Heart left ventricle (tissue), 13 donors: ENCODE data around the gene GAK.

Experiments
- POLR2A ChIP-seq, 2 donors: fragments of 450-650 bp; IDR thresholded peaks; one replicate each; pipeline ENCODE4 v1.6.1; 2017; ENCODE audit warnings: antibody characterized with exemption in 2 of 2, mild to moderate bottlenecking in 2 of 2, moderate library complexity in 2 of 2
- TF ChIP-seq, protein P1 (sequence below), 12 donors: fragments of 200-600 bp; sonication (generic) in 4 of 12; IDR thresholded peaks; one replicate each; pipeline versions ENCODE4 v1.5.0 to v1.8.0; 2018 to 2022; ENCODE audit warnings: antibody characterized with exemption in 12 of 12, mild to moderate bottlenecking in 5 of 12
- donor health status: ischemic (EF 13 %, LVEDD 7.1; RV severe dilation, severe dysfunction).
- donor health status: DM: no; HTN: yes; CAD: no.
- donor health status: DM: no; HTN: no; CAD: no.
- donor health status: ischemic (EF 25% LVEDD 6.9; RV normal size, moderate dysfunction).
- donor health status: ischemic (EF 25% LVEDD 5.7; RV mildly dilated, moderate dysfunction).
- donor health status: ischemic (EF 35%, LVEDD 5.7; RV mildly dilated, moderate dysfunction).
- donor health status: nonischemic (EF 11% LVEDD 7.7; RV severe dilation, severe dysfunction).
- donor health status: DM: yes; HTN: yes; CAD: no.
- donor health status: PGD.
- donor health status: ischemic (EF 29% LVEDD 5.4; RV normal size, mild dysfunction).
- donor health status: nonischemic (EF 23%, LVEDD 6.1; RV moderate dilation, normal function).

DNA sequence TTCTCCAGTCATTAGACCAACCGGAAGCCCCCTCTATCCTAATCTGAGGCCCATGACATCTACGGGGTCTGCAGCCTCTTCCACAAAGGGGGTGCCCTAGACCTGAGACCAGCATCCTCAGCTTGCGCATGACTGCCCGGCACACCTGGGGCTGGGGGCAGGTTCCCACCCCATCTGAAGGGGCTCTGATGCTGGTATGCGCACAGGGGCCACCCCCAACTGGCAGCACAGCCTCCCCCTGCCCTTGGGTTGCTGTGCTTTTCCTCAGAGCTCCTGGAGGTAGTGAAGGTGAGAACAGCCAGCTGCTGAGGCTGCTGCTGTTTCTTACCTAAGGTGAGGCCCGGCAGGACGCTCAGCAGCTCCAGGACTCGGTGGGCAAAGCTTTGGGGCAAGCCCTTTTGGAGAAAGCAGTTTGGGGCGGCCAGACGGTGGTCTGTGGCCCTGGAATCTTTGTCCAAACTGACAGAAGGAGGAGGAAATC lies 87.3 kb downstream of the GAK start:
- TF ChIP-seq, protein P1, sequence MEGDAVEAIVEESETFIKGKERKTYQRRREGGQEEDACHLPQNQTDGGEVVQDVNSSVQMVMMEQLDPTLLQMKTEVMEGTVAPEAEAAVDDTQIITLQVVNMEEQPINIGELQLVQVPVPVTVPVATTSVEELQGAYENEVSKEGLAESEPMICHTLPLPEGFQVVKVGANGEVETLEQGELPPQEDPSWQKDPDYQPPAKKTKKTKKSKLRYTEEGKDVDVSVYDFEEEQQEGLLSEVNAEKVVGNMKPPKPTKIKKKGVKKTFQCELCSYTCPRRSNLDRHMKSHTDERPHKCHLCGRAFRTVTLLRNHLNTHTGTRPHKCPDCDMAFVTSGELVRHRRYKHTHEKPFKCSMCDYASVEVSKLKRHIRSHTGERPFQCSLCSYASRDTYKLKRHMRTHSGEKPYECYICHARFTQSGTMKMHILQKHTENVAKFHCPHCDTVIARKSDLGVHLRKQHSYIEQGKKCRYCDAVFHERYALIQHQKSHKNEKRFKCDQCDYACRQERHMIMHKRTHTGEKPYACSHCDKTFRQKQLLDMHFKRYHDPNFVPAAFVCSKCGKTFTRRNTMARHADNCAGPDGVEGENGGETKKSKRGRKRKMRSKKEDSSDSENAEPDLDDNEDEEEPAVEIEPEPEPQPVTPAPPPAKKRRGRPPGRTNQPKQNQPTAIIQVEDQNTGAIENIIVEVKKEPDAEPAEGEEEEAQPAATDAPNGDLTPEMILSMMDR (IDR thresholded peaks at IDR 0.05): no peak
- TF ChIP-seq POLR2A (IDR thresholded peaks at IDR 0.05): no peak
